Skin epidermis (tissue), 12 donors: ENCODE results near the gene DAPP1.
"Not testable (repeated sequence)": the region's sequence is repeated elsewhere in the genome, so short reads cannot be mapped to it uniquely, and the experiment has no call there.

ENCODE experiments used
- H3K27ac ChIP-seq, 21 experiments: fragments of 200-600 bp; sonication (generic) in 11 of 21; one replicate each; pipeline ENCODE4 v1.5.0; 2020; ENCODE audit warnings: mild to moderate bottlenecking in 3 of 21, inconsistent platforms in 2 of 21, moderate library complexity in 2 of 21
- H3K4me3 ChIP-seq, 7 experiments: fragments of 200-600 bp; sonication (generic) in 2 of 7; one replicate each; pipeline ENCODE4 v1.5.0; 2020; ENCODE audit warnings: inconsistent platforms in 2 of 7, mild to moderate bottlenecking in 2 of 7, moderate library complexity in 1 of 7

The DAPP1 gene

DNA sequence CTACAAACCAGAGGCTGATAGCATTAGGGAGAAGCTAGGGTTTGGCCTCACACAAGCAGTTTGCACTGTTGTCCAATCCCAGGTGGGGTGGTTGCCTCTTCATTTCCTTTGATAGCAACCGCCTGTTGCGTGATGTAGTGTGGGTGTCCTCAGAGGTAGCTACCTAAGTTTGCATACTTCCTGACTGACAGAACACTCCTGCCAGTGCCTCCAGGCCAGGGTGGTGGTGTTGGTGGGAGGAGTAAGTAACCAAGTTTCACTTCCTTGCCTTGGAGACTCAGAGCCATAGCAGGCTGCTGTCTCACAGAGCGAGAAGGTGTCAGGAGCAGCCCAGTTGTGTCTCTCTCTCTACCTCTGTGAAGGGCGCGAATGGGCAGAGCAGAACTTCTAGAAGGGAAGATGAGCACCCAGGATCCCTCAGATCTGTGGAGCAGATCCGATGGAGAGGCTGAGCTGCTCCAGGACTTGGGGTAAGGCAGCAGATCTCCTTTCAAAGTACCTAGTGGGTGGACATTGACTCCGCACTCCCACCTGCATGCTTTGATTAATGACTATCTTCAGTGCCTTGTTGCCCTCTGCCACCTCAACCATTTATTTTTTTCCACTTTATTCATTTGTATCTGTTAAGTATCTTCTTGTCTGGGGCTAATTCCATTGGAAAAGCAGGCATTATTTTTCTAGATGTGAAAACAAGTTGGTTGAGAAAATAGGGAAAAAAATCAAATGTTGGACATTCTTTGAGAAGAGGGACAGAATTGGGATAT lies at the start of gene DAPP1:
TSS of gene DAPP1 (plus strand) at position 283 of the 764 bp plus-strand sequence. CDS start at position 370, 87 bp downstream.
- H3K27ac ChIP-seq, result peak within 1 kb of the TSS in 20 of 21 experiments; percentile 39 to 93 (median 80)
- H3K4me3 ChIP-seq, result peak within 1 kb of the TSS; percentile 20 to 52 (median 34)

DNA sequence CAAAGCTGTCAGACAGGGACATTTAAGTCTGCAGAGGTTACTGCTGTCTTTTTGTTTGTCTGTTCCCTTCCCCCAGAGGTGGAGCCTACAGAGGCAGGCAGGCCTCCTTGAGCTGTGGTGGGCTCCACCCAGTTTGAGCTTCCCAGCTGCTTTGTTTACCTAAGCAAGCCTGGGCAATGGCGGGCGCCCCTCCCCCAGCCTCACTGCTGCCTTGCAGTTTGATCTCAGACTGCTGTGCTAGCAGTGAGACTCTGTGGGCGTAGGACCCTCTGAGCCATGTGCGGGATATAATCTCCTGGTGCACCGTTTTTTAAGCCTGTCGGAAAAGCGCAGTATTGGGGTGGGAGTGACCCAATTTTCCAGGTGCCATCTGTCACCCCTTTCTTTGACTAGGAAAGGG lies 45.8 kb upstream of the DAPP1 start:
- not testable (repeated sequence) for H3K27ac ChIP-seq, H3K4me3 ChIP-seq

DNA sequence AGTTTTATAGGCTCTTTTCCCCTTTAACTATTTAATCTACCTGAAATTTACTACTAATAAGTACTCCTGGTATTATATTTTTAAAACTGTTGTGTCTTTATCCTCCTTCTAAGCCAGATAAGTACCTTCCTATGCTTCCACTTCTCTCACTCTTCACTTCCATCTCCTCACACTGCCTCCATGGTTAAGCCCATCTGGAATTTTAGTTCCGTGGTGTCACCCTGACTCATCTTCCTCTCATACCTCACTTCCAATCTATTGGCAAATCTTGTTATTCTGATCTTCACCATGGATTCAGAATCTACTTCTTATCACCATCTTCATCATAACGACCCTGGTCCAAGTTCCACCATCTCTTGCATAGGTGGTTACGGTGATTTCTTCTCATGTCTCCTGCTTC lies 32.7 kb upstream of the DAPP1 start:
- Histone ChIP-seq H3K4me3 (no peak overlapping the region), H3K27ac (no peak overlapping the region)

DNA sequence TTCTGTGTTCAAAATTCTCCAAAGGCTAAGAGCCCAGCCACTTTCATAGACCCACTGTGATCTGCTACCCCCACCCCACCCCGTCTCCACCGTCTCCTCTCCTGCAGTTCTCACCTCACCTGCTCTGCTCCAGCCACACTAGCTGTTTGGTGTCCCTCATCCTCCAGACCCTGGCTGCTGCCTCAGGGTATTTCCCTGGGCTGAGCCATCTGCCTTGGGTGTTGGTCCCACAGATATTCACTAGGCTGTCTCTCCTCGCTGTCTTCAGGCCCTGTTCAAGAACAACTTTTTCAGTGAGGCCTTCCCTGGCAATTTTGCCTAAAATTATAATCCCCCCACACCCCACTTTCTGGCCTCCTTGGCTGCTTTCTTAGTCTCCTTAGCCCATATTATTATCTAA lies 31.8 kb upstream of the DAPP1 start:
- H3K27ac ChIP-seq, result no peak overlapping the region
- no peak overlapping the region for H3K4me3 ChIP-seq

DNA sequence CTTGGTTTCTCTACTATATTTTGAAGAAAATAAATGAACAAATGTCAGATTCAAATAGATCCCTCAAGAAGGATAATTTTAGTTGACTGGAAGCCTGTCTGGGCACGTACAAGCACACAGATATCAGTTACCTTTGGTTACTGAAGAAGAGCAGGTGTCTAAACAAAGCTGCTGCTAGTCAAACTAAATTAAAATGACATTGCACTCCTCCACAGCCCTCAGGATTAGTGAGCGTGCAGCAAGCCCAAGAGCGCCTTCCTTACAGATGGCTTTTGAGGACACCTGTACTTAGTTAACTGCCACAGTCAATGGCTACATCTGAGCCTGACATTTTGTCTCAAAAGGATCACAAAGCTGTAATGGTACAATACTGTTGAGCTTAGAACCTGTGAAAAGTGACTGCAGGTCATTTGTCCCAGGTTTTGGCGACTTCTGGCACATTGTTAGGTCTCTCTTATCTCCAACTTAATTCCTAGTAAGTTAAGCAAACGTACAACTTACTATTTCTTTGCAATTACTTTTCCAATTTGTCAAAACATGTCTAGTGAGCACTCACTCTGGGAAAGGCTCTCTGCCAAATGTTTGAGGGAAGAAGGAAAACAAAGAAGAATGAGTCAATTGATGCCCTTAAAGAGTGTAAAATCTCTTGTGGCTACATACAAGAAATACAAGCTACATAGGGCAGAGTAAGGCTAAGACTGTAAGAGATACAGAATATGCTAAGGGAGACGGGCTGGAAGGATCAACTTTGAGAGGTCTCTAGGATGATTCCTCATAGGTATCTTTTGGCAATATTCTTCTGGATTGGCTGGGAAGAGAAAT lies 25.6 kb upstream of the DAPP1 start:
- no peak overlapping the region for H3K27ac ChIP-seq

DNA sequence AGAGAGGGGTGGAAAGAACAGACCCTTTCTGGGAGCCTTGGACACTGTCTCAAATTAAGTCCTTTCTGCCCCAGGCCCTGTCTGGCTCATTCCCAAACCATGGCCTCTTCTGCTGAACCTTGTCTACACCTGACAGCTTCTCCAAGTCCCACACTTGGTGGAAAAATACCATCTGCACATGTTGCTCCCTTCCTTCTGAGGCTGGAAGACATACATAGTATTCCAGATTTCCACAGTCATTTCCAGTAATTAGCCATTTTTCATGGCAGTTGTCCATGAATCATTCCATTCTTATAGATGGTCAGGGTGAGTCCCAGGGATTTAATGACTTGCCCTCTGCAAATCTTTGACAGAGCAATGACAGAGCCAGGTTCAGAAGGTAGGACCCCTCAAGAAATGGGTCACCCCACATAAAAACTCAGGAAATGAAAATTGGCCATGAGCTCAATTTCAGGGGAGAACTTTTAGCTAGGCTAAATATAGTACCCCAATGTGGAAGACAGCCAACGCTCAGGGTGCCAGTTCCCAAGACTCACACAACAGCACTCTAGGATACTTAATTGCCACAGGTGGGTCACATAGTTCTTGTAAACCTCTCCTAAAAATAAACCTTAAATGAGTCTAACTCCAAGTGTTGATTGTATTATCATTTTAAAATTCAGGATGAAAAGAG lies 16.2 kb upstream of the DAPP1 start:
- H3K27ac ChIP-seq, result no peak overlapping the region
- H3K4me3 ChIP-seq, result no peak overlapping the region

More for the DNA sequence above, 25.6 kb upstream of the DAPP1 start:
- no peak overlapping the region for H3K4me3 ChIP-seq

- no peak overlapping the region for H3K27ac ChIP-seq
Measured at GRCh38 chr4:99801005-99801699, 15.5 kb upstream of the DAPP1 start.

DNA sequence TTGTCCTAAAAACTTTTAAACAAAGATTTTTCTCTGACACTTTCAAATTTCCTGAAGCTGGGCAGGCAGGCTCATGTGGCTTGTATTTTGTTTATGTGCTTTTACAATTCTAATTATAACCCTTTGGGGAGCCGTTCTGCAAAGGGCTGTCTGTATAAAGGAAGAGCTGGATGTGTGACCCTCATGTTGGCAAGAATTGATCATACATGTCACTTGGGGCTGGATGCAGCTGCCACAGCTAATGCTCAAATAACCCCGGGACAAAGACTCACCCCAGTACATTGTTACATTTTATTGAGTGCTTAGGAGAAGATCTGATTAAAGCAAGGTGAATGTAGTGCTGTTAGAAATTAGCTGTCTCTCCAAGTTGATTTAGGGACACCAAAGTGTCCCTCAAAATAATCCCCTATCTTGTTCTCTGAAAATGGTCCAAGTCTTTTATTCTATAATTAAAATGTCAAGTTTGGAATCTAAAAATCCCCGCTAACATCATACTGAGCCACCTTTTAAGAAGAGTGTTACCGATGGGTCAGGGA lies 13.0 kb upstream of the DAPP1 start:
- Histone ChIP-seq H3K4me3 (no peak overlapping the region), H3K27ac (no peak overlapping the region)

More at GRCh38 chr4:99801005-99801699, 15.5 kb upstream of the DAPP1 start:
- H3K4me3 ChIP-seq, result no peak overlapping the region

DNA sequence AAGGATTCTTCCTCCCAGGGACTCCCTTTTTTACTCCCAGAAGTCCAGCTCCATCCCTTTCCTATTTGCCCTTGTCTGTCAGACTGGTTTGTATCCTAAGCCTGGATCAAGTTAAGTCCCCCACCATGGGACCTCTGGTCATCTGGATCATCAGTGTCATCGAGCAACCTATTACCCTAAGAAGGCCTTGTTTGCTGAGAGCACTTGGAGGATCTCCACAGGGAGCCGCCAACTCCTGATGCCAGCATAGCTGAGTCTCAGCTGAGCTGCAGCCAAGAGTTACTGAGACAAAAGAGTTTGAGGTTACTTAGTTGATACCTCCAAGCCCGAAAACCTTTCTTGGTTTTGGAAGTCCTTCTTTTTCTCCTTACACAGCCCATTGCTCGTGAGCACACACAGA lies 10.1 kb upstream of the DAPP1 start:
- no peak overlapping the region for H3K4me3 ChIP-seq
- H3K27ac ChIP-seq, result no peak overlapping the region

- no peak overlapping the region for H3K4me3 ChIP-seq
- H3K27ac ChIP-seq, result no peak overlapping the region
Measured at GRCh38 chr4:99807666-99808065, 9.0 kb upstream of the DAPP1 start.

DNA sequence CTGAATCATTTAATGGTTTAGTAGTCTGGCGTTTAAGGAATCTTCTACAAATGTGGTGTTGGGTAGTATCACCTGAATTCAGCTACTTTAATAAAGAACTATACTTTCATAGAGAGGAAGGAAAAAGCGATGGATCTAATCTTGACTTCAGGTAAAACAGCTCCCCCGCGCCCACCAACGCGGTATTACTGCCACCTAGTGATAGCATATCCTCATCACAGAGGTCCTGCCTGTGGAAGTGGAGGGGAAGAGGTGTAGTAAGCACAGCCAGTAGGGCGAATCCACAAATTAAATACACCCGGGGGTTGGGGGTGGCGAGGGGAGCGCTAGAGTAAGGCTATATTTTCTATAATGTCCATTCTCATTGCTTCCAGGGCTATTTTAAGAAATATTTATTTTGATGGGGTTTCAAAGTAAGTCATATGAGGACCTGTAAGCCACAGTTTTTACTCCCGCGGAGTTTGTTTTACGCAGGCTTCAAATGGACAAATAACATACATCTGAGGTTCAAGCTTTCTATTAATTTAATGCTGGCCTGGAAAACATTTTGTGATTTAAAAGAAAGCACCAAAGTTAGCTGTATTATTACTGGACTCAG lies 8.3 kb upstream of the DAPP1 start:
- H3K4me3 ChIP-seq, result no peak overlapping the region
- no peak overlapping the region for H3K27ac ChIP-seq

- no peak overlapping the region for H3K27ac ChIP-seq
- no peak overlapping the region for H3K4me3 ChIP-seq
Measured at GRCh38 chr4:99809326-99809725, 7.3 kb upstream of the DAPP1 start.

- no peak overlapping the region for H3K4me3 ChIP-seq
- no peak overlapping the region for H3K27ac ChIP-seq
Measured at GRCh38 chr4:99810536-99810935, 6.1 kb upstream of the DAPP1 start.

DNA sequence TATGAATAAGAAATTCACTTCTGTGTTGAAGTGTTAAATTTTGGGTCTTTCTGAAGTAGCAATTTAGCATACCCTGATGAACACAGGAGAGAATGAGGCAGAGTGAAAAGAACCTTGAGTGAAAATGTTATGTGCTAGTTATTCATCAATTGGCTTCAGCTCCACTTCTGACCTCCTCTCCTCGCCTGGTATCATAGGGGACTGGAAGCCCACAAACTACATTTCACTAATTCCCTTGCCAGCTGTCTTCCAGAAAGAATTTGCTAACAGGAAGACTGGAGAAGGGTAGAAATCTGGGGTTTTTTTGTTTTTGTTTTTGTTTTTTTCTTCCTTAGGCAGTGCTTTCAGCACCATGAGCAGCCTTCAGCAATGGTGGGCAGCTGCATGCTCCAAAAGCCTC lies 5.5 kb upstream of the DAPP1 start:
- no peak overlapping the region for H3K4me3 ChIP-seq
- no peak overlapping the region for H3K27ac ChIP-seq

- no peak overlapping the region for H3K27ac ChIP-seq
- H3K4me3 ChIP-seq, result no peak overlapping the region
Measured at GRCh38 chr4:99811850-99812249, 4.8 kb upstream of the DAPP1 start.

DNA sequence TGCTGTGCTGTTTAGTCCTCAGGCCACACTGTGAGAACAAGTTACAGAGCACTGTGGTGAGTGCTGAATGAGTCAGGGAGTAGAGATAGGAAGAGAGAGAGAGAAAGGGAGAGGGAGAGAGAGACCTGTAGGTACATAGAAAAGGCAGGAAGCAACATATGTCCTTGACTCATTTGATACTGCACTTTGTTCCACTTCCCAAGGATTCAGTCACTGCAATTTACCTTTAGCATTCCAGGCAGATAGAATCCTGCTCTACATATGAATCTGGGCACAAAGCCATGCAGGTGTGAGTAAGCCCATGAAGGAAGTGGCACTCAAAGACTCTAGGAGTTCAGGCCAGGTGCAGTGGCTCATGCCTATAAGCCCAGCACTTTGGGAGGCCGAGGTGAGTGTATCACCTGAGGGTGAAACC lies 1.0 kb upstream of the DAPP1 start:
- H3K27ac ChIP-seq, result peak overlapping the region in 16 of 21 experiments; percentile 3 to 93 (median 57)
- no peak overlapping the region for H3K4me3 ChIP-seq

- H3K4me3 ChIP-seq, result peak overlapping the region; percentile 20 to 52 (median 34)
- H3K27ac ChIP-seq, result peak overlapping the region in 19 of 21 experiments; percentile 20 to 93 (median 80)
Measured at GRCh38 chr4:99817309-99817890, 773 bp downstream of the DAPP1 start.

GRCh38 chr4:99818661-99819060 lies 2.0 kb downstream of the DAPP1 start:
- H3K27ac ChIP-seq, result peak overlapping the region in 4 of 21 experiments; percentile 14 to 93 (median 76)
- H3K4me3 ChIP-seq, result peak overlapping the region in 1 of 7 experiments; percentile 43
